Large intestine (tissue), 3 donors: ENCODE data around the gene CCDC69. TPM values are rescaled to one million over a fixed set of nuclear protein-coding genes. Genes with fewer than 3 reads are reported as not detected.

ENCODE experiments used
- DNase-seq, 2 donors: peaks; one replicate each; pipeline versions ENCODE4 v3.0.0 to v3.0.0-alpha.2; 2013
- H3K27ac ChIP-seq: one replicate; pipeline ENCODE4 v1.5.1; 2013; ENCODE audit warnings: low read length
- H3K27me3 ChIP-seq: 2 replicates; pipeline ENCODE4 v1.6.1; 2013; ENCODE audit warnings: low read length; ENCODE audit not compliant: control insufficient read depth, insufficient read depth
- H3K36me3 ChIP-seq: 2 replicates; pipeline ENCODE4 v1.6.1; 2013; ENCODE audit warnings: low read length; ENCODE audit not compliant: control insufficient read depth, insufficient read depth
- H3K4me1 ChIP-seq: one replicate; pipeline ENCODE4 v1.6.1; 2013; ENCODE audit warnings: low read length; ENCODE audit not compliant: control insufficient read depth, insufficient read depth
- H3K4me3 ChIP-seq: one replicate; pipeline ENCODE4 v1.5.1; 2013; ENCODE audit warnings: low read length
- H3K9me3 ChIP-seq: one replicate; pipeline ENCODE4 v1.6.1; 2013; ENCODE audit warnings: mild to moderate bottlenecking, low read depth, low read length, moderate library complexity; ENCODE audit not compliant: control insufficient read depth
- WGBS: methylation state at CpG from one replicate; pipeline ENCODE4 v1.1.5; 2013; ENCODE audit warnings: low lambda C conversion rate; ENCODE audit not compliant: insufficient coverage; 5-methylcytosine and 5-hydroxymethylcytosine counted together
- polyA plus RNA-seq: library from polyadenylated mRNA; unstranded; fragments of 120-200 nt; gene quantifications from one replicate; pipeline ENCODE4 v1.2.1, GENCODE V29; 2013

The CCDC69 gene
- polyA plus RNA-seq, 1 donor, result 45.3 TPM

DNA sequence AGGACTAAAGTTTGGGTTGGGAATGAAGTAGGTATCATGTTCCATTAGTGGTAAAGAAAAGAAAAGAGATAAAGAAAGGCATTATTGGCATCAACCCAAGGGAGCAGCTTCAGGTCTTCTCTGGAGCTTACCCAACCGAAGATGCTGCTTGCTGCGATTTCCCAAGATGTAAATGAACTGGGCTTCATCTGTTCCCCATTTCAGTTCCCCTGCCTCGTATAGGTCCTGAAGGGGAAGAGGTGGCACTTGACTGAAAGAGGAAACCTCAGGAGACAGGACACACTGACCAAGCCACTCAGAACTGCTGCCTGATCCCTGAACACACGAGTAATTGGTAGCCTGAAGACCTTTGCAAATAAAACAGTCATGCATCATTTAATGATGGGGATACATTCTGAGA lies 90.9 kb downstream of the CCDC69 start:
- Histone ChIP-seq H3K9me3 (no peaks in the 10 kb centered on the region), H3K27me3 (no peaks in the 10 kb centered on the region), H3K4me1 (peaks cover 24% of the 10 kb centered on the region), H3K27ac (no peak overlapping the region), H3K4me3 (no peak overlapping the region), H3K36me3 (peaks cover 73% of the 10 kb centered on the region)
- no peak for DNase-seq
- WGBS, result no CpG with 5 or more reads among the region's 4 CpGs

Other genes starting within 250 kb of the CCDC69 start
- gene GPX3, start 203.5 kb downstream of the CCDC69 start, polyA plus RNA-seq, result 34.3 TPM
- 69.0 TPM for gene TNIP1, start 143.1 kb downstream of the CCDC69 start, polyA plus RNA-seq
- gene ANXA6, start 66.3 kb downstream of the CCDC69 start, polyA plus RNA-seq, result 112 TPM
- gene GM2A, start 29.1 kb upstream of the CCDC69 start, polyA plus RNA-seq, result 18.7 TPM
- not detected for gene SLC36A3, start 79.7 kb upstream of the CCDC69 start, polyA plus RNA-seq
- gene SLC36A2, start 123.5 kb upstream of the CCDC69 start, polyA plus RNA-seq, result not detected
- gene SLC36A1, start 223.5 kb upstream of the CCDC69 start, polyA plus RNA-seq, result 41.1 TPM